ENCODE measurements around the gene GPAM.
A peak's percentile ranks its signal among the peaks of the same experiment; 100 is the strongest.

GPAM gene

DNA sequence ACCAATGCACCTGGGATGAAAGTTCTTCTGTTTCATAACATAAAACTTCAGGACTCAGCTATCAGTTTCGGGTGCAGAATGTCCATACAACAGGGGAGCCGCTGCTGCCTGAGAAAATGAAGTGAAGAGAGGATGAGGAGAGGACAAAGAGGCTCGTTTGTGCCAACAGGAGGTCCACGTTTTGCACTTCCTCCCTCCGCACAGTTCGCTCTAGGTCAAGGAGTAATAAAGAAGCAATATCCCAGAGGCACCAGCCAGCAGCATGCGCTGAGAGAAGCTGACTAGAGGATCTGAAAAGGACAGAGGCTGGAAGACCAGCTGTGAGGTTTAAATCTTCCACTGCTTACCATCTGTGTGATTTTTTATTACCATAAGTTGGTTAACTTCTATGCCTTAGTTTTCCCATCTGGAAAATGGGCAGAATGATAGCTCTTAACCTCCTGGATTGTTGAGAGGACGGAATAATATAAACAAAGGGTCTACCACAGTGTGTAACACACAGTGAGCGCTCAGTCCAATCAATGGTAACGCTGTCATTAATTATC lies 709 bp downstream of the GPAM start:
- no peak for DNase-seq (ENCODE audit: low read depth in 2 of 2)

DNA sequence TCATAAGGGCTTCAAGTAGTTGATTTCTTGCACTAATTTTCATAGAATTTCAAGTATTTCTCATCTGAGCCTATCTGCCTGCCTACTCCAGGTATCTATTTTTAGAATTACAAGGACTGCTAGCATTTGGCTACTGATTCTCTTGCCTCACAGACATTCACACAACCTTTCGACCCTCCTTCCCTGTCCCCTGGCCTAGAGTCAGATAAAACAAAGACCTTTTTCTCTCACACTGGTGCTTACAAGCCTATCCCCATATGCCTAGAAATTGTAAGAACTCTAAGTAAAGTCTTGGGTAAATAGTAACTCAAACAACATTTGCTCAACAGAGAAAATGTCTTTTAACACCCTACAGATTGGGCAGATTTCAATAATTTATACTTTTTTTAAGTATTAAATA lies 6.3 kb downstream of the GPAM start:
- DNase-seq (ENCODE audit: low read depth in 2 of 2): no peak

DNA sequence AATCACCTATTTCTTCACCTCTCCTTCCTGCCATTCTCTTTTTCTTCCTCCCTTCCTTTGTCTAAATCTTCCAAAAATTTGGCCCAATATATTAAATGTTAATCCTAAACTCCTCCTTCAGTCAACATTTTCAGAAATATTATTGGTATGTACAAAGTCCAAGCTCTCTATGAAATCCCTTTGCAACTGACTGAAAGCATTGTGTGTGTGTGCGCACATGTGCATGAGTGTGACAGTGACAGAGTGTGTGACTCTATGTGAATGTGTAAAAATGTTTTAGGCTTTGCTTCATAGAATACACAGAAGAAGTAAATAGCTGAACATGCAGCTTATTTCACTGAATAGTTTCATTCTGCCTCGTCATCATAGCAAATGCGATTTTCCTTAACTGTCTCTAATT lies 7.0 kb downstream of the GPAM start:
- DNase-seq (ENCODE audit: low read depth in 2 of 2): no peak

DNA sequence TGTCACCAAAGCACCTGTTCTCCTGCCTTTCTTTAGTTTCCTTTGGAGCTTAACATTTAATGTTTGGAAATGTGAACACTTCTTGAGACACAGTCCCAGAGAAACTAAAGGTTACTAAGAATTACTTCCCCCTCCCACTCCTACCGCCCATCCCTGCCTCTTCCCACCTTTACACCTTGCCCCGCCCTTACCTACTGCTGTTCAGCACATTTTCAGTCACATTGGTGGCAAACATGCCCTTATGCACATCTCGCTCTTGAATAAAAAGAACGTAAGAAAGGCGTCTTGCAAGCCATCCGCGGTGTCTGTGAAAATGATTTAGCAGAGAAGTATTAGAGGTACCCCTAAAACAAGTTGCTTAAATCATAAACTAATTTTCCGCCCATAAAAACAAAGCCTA lies 8.2 kb downstream of the GPAM start:
- no peak for DNase-seq (ENCODE audit: low read depth in 2 of 2)

DNA sequence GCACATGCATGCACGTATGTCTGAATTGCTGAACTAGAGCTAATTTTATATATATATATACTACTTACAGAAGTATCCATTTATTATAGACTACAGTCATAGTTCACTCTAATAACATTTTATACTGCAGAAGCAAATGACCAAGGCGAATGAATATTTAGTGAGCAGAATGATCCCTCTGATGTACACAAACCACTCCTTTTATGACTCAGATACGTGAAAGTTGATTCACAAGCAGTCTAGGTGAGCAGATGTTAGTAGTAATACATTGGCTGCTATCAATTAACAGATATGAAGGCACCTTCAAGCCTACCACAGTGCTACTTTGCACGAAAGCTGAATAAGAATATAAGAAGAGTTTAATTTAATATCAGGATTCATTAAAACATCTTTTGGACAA lies 10.4 kb downstream of the GPAM start:
- no peak for DNase-seq (ENCODE audit: low read depth in 2 of 2)

DNA sequence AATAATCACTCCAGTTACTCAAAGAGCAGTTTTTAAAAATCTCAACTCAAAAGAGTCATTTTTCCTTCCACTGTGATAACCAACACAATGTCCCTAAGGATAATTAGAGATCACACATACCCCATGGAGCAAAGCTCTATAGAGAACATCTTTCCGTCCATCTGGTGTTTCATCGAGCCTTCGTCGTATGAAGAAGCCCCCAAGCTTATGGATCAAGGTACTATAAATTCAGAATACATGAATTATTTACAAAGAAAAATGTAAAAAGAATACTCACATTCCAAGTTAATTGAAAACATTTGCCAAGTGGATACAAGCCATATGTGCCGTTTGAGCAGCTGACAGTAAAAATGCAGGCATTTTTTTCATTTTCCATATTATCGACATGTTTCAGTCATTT lies 14.8 kb downstream of the GPAM start:
- DNase-seq (ENCODE audit: low read depth in 2 of 2): no peak

DNA sequence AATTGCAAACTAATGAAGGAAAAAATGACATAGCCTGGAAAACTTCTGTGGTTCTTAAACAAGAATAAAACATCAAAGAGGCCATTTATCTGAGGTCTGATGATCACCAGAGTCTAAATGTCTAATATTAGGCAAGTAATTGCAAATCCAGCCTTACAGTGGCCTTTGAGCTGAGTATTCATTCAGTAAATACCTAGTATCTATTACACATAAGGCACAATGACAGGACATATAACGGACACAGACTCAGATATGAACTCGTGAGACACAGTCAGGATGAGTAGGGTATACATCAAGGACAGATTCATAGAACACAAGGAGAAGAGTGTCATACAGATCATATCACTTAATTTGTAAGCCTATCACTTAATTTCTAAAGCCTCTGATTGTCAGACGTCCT lies 16.8 kb downstream of the GPAM start:
- DNase-seq (ENCODE audit: low read depth in 2 of 2): no peak

DNA sequence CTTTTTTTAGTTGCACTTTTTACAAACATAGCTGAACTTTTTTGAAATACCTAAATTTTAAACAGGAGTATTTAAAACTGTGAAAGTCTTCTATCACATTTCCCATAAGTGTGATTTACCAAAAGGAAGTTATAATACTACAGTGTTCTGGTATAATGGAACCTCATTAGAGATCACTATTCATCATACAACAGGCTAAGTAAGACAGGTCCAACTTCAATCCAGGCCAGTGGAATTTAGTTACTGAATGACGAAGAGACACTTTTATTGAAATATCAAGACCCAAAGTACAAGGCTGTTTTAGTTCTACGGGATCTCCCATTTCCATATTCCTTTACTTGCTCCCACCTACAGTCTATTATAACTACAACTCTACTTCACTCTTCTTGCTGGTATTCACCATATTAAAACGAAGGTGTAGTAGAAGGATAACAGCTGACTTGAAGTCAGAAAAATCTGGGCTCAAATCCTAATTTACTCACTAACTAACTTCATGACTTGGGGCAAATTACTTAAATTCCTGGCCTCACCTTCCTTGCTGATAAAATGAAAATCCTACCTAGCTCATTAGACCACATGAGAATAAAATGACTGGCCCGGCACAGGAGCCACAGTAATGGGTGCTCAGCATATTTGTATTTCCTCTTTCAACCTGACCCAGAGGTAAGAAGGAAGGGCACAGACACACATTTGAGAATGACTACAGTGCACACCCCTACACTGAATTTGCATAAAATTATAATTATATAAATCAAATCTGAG lies 21.6 kb downstream of the GPAM start:
- DNase-seq (ENCODE audit: low read depth in 2 of 2): no peak

DNA sequence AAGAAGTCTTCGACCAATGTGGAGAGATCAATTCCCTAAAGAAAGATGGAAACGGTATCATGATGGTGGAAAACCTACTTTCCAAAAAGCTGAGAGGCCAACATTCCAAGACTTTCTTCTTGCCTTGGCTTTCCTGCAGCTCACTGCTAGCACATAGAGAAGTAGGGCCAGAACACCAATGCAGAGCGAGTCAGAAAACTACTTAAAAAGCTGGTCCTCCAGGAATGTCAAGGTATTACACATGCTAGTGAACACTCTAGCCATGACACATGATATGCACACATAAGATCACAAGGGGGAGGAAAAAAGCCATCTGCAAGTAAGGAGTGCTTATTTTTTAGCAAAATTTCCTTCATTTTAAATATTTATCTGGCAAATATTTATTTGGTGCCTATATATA lies 22.7 kb downstream of the GPAM start:
- DNase-seq (ENCODE audit: low read depth in 2 of 2): no peak

DNA sequence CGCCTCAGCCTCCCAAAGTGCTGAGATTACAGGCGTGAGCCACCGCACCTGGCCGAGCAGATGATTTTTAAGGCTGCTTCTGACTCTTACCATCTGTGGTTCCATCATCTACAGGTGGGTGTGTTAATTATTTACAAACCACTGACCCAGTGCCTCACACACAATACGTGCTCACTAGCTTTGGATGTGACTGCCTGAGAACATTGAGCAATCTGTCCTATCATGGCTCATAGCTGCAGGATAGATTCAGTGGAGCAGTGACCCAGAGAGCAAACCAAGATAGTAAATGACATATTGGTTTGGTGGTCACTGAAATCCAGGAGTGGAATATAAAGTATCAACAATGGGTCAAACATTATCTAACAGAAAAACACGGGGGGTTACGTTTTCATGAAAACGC lies 24.1 kb downstream of the GPAM start:
- no peak for DNase-seq (ENCODE audit: low read depth in 2 of 2)

DNA sequence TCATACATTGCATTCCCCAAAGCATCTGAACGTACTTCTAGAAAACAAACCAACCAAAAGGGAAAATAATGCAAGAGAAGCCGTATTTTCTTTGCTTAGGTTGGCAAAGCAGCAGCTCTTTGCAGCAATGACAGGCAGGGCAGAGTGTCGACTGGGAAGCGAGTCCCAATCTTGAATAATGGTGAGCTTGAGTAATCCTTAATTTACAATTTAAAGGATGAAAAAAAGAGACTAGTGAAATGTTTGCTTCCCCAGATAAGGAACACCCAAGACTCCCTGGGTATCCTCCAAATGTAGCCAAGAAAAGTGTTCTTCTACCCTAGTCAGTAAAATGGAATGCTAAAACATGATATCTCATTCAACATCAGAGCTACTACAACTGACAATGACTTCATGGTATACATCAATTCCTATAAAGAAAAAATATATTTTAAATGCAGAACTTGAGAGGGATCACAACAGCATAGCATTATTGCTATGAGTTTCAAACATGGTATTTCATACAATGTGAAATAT lies 32.0 kb downstream of the GPAM start:
- no peak for DNase-seq (ENCODE audit: low read depth in 2 of 2)

DNA sequence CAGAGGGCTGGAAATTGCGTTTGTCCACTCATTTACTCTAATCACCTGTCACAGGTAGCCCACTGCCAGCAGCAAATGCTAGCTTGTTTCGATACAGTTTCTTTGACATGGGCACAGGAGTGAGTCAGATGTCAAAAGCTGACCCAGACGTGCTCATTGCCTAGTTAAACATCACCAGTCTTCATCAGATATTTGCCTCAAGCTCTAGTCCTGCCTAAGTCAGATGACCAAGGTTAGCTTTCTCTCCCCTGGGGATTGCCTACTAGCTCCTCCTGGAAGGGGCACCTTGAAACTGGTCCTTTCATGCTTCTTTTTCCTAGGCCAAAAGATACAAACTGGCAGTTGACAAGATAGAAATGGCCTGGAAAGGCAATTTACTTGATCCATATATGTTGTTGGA lies 35.2 kb downstream of the GPAM start:
- DNase-seq (ENCODE audit: low read depth in 2 of 2): no peak

DNA sequence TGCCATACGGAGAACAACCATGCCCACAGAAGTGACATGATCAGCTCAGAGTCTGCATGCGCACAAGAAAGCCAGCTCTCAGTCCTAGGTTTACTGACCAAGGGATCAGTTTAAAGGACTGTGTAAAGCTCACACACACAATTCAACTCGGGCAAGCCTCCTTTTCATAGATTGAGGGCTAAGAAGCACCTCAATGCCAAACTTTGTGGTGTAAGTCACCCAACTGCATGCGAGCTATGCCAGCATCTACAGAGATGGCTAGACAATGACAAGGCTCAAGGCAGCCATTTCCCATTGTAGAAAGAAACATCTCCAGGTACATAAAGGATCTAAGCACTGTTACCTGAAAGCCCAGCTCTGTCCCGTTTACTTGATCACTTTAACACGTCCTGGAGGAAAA lies 36.8 kb downstream of the GPAM start:
- no peak for DNase-seq (ENCODE audit: low read depth in 2 of 2)

DNA sequence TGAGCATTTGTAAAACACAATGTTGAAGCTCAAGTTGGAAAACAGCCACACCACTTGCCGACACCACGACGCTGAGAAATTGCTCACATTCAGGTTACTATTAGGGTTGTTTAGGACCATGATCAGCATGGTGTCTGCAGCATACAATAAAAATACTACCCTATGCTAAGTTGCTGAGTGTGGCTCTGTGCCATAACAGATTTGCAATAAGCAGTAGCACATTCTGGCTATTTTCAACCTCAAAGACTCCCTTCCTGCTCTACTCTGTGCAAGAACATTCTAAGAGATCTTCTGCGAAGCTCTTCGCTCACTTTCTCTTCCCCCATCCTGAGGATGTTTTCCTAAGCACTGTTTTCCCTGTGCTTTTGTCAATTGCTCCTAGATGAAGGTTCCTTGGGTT lies 38.3 kb downstream of the GPAM start:
- no peak for DNase-seq (ENCODE audit: low read depth in 2 of 2)

DNA sequence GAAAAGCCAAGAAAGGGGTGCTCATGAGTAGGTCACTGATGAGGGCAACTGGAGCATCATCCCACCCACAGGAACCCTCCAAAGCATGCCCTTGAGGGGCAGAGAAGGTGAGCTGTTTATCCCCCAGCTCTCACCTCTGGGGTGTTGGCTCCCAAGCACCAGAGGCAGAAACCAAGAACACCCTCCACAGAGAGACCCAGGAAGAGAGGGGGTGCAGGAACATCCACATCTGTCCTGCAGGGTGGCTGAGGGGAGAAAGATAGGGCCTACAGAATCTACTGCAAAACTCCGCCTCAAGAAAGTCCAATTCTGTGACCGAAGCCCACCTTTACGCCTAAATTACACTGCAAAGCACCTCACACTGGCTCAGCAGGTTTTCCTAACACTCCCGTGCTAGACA lies 40.1 kb downstream of the GPAM start:
- no peak for DNase-seq (ENCODE audit: low read depth in 2 of 2)

DNA sequence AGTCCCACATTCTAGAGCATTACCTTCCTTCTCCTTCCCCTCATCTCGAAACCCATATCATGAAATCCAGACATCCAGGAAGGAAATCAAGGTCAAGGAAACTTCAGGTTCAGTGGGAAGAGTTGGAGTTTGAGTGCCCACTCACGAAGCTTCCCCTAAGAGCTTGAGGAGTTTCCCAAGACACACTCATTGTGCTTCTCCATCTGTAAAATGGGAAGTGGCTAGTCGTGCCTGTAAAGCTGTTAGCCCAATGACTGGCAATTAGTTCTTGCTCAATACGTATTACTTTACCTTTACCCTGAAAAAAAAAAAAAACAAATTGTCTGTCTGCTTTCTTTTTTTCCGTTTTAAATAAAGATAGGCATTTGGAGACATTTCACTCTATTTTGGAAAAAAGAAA lies 42.3 kb downstream of the GPAM start:
- no peak for DNase-seq (ENCODE audit: low read depth in 2 of 2)

DNA sequence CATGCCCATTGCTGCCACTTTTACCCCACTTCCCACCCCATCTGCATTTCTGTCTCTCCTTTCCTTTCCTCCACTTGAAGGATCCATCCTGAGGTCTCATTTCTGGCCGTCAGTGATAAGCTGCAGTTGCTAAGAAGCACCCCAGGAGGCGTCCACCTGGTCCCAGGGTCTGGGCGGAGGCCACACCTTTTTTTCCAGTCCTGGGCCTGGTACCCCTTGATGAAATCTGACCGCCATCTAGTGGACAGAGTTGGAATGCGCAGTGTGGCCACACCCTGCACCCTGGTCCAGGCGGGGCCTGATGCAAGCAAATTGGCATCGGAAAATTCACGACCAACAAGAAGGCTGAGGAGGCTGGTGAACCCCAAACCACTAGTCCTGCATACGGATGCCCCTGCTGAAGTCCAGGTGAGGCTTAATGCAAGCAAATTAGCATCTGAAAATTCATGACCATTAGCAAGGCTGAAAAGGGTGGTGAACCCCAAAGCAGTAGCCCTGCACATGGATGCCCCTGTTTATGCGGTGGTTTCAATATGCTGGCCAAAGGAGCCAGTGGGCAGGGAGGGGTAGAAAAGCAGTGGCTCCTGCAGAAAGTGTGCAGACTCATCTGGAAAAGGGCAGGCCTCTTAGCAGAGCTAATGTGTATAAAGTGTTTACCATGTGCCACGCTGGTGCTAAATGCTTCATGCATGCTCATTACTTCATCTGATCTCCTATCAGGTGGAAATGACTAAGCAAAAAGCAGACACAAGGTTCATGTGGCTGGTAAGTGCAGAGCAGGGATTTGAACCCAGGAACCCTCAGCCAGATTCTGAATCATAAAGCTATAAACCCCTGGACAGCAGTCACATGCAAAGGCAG lies 43.2 kb downstream of the GPAM start:
- peak in 1 of 2 donors; percentile 6 for DNase-seq (ENCODE audit: low read depth in 2 of 2)

DNA sequence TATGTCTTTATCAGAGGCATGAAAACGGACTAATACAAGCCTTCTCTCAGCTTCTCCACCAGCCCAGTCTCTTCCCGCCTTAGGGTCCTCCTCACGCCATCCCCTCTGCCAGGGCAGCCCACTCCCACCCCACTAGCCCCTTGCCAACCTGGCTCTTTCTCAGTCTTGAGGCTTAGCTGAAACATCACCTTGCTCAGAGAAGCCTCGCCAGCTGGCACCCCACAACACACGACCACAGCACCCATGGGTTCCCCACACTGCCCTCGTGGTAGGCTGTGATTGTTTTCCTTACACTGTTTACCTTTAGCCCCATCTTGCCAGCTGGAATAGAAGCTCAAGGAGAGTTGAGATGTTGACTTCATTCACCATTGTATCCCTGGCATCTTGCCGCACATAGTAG lies 44.4 kb downstream of the GPAM start:
- no peak for DNase-seq (ENCODE audit: low read depth in 2 of 2)

DNA sequence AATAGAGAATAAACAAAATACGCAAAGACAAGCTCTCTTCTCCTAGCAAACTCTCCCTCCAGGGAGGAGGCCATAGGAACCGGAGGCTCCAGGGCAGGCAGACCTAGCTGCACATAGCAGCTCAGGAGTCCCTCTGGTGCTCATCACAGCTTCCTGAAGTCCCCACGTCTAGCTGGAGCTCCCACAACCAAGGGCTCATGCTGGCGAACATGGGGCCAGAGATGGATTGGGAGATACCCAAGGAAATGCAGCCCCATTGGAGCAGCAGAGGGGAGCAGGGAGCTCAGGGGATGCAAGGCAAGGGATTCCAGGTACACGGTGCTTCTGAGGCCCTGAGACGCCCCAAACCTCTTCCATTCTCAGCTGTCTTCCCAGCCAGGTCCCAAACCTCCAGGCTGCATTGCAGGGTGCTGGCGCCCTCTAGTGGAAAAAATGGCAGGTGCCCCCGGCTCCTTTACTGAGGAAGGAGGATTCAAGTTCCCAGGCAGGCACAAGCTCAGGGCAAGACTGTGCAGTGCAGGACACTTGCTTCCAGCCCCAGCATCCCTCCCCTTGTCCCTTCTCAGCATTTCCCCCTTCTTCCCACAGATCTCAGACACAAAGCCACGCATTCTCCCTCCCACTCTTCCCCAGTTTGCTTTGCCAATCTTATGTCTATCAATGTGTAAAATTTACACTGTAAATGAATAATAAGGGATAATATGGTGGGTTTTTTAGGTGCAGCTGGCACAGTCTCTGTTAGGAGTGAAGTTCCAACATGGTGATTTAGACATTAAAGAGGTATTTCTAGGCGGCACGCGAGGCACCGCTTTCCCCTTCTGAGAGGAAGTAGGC lies 46.2 kb downstream of the GPAM start:
- no peak for DNase-seq (ENCODE audit: low read depth in 2 of 2)

DNA sequence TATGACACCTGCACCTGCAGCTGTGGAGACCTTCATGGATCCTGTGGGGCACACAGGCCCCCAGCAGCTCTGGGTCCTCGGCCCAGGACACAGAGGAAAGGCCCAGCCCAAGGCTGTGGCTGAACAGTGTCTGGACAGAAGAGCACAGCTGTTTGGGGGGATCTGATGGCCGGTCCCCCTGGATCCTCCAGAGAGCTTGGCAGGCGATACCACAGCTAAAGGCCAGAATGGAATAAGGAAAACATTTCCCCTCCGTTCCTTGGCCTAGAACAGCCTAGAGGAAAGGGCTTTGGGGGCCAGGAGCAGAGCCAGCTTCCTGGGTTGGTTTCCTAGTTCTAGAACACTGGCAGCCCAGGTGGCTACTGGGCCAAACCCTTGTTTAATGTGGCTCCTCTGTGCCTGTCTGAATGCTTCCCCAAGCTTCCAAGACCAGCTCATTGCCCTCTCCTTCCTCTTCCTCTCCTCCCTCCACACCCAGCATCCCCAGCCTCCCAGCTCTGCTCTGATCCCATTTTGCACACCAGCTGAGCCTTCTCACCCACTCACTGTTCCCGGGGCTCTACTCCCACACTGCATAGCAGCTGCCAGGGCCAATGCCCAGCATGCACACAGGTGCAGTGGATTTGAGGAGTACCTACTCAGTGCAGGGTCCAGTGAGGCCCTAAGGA lies 46.9 kb downstream of the GPAM start:
- DNase-seq (ENCODE audit: low read depth in 2 of 2): no peak

DNA sequence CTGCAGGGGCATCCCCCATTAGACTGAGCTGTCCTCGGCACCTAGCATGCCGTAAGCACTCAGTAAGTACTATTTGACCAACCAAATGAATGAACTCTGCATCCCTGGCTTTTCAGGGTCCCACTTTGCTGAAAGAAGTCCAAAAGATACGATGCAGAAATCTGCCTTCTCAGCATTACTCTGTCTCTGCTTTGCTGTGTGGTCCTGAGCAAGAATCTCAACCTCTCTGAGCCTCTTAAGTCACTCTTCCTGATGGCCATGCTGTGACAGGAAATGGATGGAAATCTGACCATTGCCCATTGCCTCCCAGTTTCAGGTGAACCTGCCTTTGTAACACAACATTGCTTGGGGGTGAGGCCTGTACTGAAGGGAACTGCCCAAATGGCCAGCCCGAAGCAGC lies 48.0 kb downstream of the GPAM start:
- no peak for DNase-seq (ENCODE audit: low read depth in 2 of 2)
